M059J (cell line): ENCODE data around the gene PLIN5. TPM values are rescaled to one million over a fixed set of nuclear protein-coding genes. Genes with fewer than 3 reads are reported as not detected.

ENCODE experiments used
- DNase-seq: peaks from one replicate; pipeline ENCODE4 v3.0.0-alpha.2; 2012; ENCODE audit warnings: low read depth
- total RNA-seq: library from RNA; depleted of rRNA; stranded (reverse); fragments of >200 nt; shearing (Covaris generic); gene quantifications from 2 replicates; pipeline ENCODE4 v1.2.3, GENCODE V29; 2014

PLIN5 gene
- total RNA-seq, 1 experiment from 2014 or later: not detected

GRCh38 chr19:4521888-4522242 is 13.2 kb downstream of the PLIN5 start:
- no peak for DNase-seq

DNA sequence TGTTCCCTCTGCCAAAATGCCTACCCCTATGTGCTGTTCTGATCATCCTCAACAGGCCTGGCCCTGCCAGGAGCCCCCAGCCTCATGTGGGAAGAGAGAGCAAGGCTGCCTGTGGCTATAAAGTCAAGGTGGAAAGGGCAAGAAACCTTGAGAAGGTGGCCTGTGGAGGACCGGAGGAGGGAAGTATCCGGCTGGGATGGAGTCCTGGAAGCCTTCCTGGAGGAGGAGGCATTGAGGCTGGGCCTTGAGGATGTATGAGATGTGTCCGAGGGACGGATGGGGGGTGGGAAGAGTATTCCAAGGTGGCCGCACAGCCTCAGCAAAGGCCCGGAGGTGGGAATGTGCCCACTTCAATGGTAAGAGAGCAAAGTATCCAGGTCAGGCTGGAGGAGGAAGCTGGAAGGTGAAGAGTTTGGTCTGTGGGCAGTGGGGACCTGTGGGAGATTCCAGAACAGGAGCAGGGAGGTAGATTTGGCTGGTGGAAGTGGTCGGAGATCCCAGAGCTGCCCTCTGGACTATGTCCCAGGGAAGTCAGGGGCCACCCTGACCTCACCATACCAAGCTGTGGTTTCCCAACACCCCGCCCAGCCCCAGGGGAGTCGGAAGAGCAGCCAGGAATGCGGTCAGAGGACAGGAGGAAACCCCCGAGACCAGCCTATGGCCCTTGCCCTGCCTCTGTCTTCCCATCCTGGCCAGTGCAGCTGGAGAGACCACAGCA is 13.7 kb downstream of the PLIN5 start:
- peak; percentile 44 for DNase-seq

GRCh38 chr19:4519521-4520277 is 15.3 kb downstream of the PLIN5 start:
- DNase-seq: peak; percentile 57

GRCh38 chr19:4519172-4519496 is 15.9 kb downstream of the PLIN5 start:
- DNase-seq: no peak

- DNase-seq: peak; percentile 47
Measured at GRCh38 chr19:4518345-4519171, 16.5 kb downstream of the PLIN5 start, which contains the start of gene PLIN4. Gene PLIN4 (minus strand): TSS chr19:4518486. CDS start chr19:4518272, 214 bp downstream.

DNA sequence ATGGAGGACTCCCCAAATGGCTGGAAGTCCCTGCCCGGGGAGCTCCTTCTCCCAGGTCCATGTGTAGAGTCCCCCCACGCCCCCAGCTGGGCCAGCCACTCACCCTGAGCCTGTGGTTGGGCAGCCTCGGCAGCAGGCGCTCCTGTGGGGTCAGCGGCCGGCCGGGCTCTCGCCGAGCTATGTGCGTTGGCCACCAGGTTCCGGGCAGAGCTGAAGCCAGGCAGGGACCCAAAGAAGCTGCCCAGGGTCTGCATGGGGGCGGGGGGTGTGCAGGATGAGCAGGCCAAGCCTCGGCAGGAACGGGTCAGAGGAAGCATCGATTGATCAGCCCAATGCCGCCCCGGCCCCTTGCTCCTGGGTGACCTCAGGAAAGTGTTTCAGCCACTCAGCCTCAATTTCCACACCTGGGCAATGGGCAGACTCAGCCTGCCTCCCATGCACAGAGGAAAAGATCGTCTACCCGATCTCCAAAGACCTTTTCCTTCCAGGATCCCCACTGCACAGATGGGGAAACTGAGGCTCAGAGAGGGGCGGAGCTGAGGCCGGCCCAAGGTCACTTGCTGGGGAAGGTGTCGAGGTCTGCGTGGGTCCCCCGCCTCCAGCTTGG is 17.5 kb downstream of the PLIN5 start:
- DNase-seq: no peak

DNA sequence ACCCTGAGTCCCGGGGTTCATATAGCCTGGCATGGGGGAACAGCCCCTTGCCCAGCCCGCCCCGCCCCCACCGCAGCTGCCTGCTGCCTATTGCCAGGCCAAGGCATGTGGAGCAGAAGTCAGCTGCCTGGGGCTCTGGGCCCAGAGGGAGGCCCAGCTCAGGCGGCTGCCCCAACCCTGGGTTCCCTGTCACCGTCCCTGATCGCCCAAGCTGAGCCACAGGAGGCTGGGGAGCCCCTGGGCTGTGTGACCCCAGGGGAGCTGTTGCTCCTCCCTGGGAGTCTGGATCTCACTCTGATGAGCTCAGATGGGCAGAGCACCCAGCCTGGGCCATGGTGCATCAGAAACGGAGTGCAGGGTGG is 18.1 kb downstream of the PLIN5 start:
- DNase-seq: no peak

GRCh38 chr19:4516199-4516938 is 18.7 kb downstream of the PLIN5 start:
- no peak for DNase-seq

GRCh38 chr19:4515732-4516131 is 19.3 kb downstream of the PLIN5 start:
- DNase-seq: no peak

DNA sequence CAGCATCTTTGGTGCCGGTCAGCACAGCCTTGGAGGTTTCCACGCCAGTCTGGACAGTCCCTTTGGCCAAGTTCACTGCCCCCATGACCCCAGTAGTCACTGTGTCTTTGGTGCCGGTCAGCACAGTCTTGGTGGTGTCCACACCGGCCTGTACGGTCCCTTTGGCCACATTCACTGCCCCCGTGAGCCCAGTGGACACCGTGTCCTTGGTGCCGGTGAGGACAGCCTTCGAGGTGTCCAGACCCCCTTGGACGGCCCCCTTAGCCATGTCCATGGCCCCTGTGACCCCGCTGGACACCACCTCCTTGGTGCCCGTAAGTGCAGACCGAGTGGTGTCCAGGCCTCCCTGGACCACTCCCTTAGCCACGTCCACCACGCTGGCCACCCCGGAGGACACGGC is 21.8 kb downstream of the PLIN5 start:
- no peak for DNase-seq

DNA sequence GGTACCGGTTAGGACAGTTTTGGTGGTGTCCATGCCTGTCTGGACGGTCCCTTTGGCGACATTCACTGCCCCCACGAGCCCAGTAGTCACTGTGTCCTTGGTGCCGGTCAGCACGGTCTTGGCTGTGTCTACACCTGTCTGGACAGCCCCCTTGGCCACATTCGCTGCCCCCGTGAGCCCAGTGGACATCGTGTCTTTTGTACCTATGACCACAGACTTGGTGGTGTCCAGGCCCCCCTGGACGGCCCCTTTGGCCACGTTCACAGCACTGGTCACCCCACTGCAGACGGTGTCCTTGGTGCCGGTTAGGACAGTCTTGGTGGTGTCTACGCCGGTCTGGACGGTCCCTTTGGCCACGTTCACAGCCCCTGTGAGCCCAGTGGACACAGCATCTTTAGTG is 23.0 kb downstream of the PLIN5 start:
- no peak for DNase-seq

GRCh38 chr19:4511300-4512054 is 23.5 kb downstream of the PLIN5 start:
- no peak for DNase-seq

DNA sequence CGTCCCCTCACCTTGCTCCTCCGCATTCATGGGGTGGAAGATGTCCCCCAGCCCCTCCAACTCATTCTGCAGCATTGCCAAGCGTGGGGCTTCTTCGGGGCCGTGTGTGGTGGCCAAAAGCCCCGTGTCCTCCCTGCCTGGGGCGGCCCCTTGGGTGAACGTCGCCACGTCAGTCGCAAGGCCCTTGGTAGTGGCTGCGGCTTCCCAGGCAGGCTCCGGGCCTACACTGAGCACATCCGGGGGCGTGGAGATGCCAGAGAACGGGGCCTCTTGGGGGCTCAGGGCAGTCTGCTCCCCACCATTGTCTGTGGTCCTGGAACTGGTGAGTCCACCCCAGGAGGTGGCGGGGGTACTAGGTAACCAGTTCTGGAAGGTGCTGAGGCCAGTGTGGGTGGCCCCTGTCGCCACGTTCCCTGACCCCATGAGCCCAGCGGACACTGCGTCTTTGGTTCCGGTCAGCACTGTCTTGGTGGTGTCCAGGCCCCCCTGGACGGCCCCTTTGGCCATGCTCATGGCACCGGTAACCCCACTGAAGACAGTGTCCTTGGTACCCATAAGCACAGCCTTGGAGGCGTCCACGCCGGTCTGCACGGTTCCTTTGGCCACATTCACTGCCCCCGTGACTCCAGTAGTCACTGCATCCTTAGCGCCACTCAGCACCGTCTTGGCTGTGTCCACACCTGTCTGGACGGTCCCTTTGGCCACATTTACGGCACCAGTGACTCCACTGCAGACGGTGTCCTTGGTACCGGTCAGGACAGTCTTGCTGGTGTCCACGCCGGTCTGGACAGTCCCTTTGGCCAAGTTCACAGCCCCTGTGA is 24.4 kb downstream of the PLIN5 start:
- no peak for DNase-seq

GRCh38 chr19:4508698-4509097 is 26.3 kb downstream of the PLIN5 start:
- DNase-seq: no peak

DNA sequence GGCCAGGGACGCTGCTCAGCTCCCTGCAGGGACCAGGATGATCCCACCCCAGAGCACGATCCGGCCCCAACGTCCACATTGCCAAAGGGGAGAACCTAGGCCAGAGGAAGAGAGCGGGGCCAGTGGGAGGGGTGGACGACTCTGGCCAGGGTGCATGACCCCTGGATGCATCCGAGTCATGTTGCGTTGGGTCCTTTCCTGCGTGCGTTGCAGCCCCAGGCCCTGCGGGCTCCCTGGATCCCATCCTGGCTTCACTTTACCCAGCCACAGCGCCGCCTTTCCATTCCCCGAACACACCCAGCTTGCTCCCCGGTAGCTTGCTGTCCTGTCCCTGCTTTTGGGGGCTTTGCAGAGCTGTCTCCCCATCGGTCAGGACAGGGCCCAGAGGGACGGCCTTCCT is 27.2 kb downstream of the PLIN5 start:
- DNase-seq: no peak

- DNase-seq: no peak
Measured at GRCh38 chr19:4507150-4507452, 27.9 kb downstream of the PLIN5 start.

DNA sequence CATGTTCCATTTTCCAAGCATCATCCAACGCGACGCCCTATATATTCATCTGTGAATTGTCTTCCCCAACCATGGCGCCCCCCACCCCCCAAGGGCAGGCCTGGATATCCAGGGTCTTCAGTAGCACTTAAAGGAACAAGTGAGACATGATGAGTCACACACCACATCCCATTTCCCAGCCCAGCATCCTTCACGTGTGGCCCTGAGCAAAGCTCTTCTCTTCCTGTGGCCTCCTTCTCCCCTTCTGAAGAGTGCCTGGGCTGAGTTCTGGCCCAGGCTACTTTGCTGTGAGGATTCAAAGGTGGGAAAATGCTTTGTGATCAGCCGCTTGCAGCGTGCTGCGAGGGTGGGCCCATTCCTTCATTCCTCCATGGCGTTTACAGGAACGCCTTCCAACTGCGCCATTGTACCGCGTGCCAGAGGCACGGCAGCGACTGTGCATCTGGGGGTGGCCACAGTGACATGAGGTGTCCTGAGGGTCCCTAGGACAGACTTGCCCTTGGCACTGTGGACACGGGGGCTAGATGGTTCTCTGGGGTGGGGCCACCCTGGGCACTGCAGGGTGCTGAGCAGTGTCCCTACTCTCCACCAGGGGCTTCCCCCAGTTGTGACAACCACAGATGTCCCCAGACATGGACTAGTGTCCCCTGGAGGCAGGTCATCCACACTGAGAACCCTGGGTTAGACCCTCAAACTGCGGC is 28.4 kb downstream of the PLIN5 start:
- peak; percentile 80 for DNase-seq

GRCh38 chr19:4505570-4506448 is 29.2 kb downstream of the PLIN5 start:
- no peak for DNase-seq
